Activated CD8-positive, alpha-beta memory T cell treated with anti-CD3 and anti-CD28 coated beads for 1 hour (primary cell): Measurements from ENCODE around the gene HSPB3.
"Not testable (repeated sequence)": the region's sequence is repeated elsewhere in the genome, so short reads cannot be mapped to it uniquely, and the experiment has no call there.

Source experiments
- DNase-seq, 2 donors: peaks; one replicate each; pipeline ENCODE4 v3.0.0-alpha.2; 2020; ENCODE audit warnings: low read depth in 1 of 2; ENCODE audit errors: extremely low read depth in 1 of 2

HSPB3 gene

GRCh38 chr5:54455413-54456157 is at the start of gene HSPB3:
TSS of gene HSPB3 (plus strand) at chr5:54455699. CDS start at chr5:54455790, 91 bp downstream.
- DNase-seq, result no peak

- DNase-seq, result no peak
These were observed 44.3 kb upstream of the HSPB3 start for GRCh38 chr5:54411176-54411575.

- no peak for DNase-seq
These were observed 42.6 kb upstream of the HSPB3 start for GRCh38 chr5:54412913-54413312.

GRCh38 chr5:54415147-54415546 is 40.4 kb upstream of the HSPB3 start:
- DNase-seq, result no peak

- DNase-seq, result no peak
These were observed 39.5 kb upstream of the HSPB3 start for GRCh38 chr5:54415896-54416601.

- not testable (repeated sequence) for DNase-seq
These were observed 35.7 kb upstream of the HSPB3 start for GRCh38 chr5:54419573-54420423.

GRCh38 chr5:54420511-54420910 is 35.0 kb upstream of the HSPB3 start:
- not testable (repeated sequence) for DNase-seq

GRCh38 chr5:54421976-54422375 is 33.5 kb upstream of the HSPB3 start:
- no peak for DNase-seq

GRCh38 chr5:54425258-54425657 is 30.2 kb upstream of the HSPB3 start:
- DNase-seq, result no peak

- no peak for DNase-seq
These were observed 29.3 kb upstream of the HSPB3 start for GRCh38 chr5:54426209-54426608.

- not testable (repeated sequence) for DNase-seq
These were observed 20.8 kb upstream of the HSPB3 start for GRCh38 chr5:54434650-54435049.

GRCh38 chr5:54438620-54439389 is 16.7 kb upstream of the HSPB3 start:
- no peak for DNase-seq

GRCh38 chr5:54440456-54440893 is 15.0 kb upstream of the HSPB3 start:
- DNase-seq, result no peak

- no peak for DNase-seq
These were observed 13.2 kb upstream of the HSPB3 start for GRCh38 chr5:54442271-54442670.

GRCh38 chr5:54443270-54443669 is 12.2 kb upstream of the HSPB3 start:
- no peak for DNase-seq

- DNase-seq, result no peak
These were observed 9.7 kb upstream of the HSPB3 start for GRCh38 chr5:54445691-54446378.

GRCh38 chr5:54446379-54446732 is 9.1 kb upstream of the HSPB3 start:
- DNase-seq, result no peak

- DNase-seq, result no peak
These were observed 5.6 kb upstream of the HSPB3 start for GRCh38 chr5:54449923-54450322.

GRCh38 chr5:54450542-54450941 is 5.0 kb upstream of the HSPB3 start:
- no peak for DNase-seq

GRCh38 chr5:54453046-54453445 is 2.5 kb upstream of the HSPB3 start:
- no peak for DNase-seq
